GM15510 (cell line): ENCODE data around the gene TMEM41A.
A peak's percentile ranks its signal among the peaks of the same experiment; 100 is the strongest.

Source experiments
- POLR2A ChIP-seq: IDR thresholded peaks from 3 replicates; pipeline ENCODE4 v1.6.1; 2011; ENCODE audit warnings: borderline replicate concordance; ENCODE audit not compliant: insufficient read length; ENCODE audit errors: extremely low read depth

The TMEM41A gene

DNA sequence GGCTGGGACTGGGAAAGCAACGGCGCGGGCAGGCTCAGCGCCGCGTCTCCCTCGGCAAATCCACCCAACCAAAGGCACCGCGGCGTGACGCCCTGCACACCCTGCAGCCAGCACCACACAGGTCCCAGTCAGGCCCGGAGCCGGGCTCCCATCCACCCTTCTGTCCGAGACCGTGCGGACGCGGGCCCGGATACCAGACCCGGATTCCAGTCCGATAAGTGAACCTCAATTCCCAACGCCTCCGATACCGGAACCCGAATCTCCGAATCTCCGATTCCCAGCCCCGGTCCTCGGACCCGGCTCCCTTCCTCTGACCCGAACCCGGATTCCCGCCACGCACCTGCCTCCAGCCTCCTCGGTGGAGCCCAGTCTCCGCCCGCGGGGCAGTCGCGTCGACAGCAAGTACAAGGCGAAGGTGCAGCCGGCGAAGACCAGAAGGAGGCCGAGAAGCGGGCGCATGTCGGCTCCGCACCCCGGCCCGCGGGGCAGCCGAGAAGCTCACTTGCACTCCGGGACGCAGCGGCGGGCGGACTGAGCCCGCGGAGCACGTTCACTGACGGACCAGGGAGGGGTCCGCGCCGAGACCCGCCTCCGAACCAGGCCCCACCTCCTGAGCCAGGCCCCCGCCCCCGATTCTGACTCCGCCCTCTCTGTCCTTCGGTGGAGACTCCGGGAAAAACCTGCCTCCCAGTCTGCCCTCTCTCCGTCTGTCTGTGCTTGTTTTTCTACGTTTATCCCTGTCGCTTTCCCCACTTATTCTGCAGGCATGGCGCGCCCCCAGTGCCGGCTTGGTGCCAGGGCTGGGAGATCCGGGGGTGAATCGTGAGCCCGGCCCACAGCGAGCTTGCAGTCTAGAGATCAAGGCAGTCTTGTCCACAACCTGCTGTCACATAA, at the start of gene TMEM41A:
Gene TMEM41A (minus strand): TSS at position 533 of the 894 bp plus-strand sequence. CDS start 74 bp downstream, at position 459.
- TF ChIP-seq POLR2A, result peak; percentile 96

DNA sequence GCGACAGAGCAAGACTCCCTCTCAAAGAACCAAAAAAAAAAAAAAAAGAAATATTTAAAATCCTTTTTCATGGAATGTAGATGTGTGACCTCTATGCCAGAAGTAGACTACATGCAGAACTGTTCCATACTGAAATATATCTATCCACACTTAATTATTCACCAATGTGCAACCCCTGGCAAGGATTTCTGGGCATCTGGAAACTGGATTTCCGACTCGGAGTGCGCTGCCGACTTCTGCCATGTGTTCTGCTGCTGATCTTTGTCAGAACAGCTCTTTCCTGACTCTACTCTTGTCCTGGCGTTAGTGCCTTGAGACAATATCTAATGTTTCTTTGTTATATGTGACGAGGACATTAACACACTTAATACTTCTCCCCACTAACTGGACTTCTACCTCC, 41.9 kb upstream of the TMEM41A start:
- no peak for TF ChIP-seq POLR2A

DNA sequence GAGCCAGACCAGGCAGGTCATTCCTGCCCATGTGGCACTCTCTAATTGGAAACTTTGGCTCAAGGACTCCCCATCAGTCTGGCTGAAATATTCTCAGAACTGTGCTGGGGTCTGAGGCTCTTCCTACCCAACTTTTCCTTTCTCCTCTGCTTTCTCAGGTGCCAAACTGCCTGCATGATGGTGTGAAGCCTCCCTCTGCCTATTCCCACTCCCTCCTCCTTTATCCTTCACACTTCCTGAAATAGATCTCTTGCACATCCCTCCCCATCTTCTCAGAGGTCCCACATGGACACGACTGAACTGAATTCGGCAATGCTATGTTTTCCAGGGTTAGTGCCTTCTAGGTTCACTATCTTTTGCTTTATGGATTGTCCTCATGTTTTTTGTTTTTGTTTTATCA, 41.1 kb upstream of the TMEM41A start:
- TF ChIP-seq POLR2A, result no peak

DNA sequence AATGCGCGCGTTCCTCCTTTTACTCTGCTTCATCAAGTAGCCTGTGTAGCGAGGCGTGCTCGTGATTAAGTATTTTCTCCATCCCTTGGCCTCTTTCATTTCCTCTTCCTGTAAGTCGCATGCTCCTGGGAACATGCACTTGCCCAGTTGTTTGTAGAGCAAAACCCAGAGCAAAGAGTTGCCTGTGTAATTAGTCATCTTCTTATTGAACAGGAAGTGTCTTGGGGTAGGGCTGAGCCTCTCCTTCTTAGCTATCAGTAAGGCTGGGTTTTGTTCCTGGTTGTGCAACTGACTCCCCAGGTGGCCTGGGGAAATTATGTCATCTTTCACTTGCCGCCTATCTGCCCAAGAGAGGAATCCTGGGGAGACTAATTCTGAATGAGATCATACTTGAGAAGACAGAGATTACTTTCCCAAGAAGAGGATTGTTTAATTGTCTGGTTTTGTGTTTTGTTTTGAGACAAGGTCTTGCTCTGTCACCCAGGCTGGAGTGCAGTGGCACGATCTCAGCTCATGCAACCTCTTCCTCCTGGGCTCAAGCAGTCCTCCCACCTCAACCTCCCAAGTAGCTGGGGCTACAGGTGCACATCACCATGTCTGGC, 38.6 kb upstream of the TMEM41A start:
- no peak for TF ChIP-seq POLR2A

DNA sequence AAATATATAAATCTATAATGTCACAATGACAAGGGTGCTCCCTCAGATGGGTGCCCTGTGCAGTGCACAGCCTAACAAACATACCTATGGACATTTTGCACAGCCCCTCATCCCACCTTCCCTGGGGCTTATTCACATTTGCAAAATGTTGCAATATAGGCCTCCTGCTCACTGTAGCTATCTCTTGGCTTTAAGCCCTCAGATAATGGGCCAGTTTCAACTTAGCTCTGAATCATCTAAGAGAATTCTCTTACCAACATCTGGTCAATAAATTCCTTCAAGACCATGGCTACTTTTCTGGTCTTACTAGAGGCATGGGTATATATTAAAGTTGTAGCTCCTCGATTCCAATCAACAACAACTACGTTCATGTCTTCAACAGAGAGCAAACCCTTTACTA, 35.7 kb upstream of the TMEM41A start:
- TF ChIP-seq POLR2A, result no peak

DNA sequence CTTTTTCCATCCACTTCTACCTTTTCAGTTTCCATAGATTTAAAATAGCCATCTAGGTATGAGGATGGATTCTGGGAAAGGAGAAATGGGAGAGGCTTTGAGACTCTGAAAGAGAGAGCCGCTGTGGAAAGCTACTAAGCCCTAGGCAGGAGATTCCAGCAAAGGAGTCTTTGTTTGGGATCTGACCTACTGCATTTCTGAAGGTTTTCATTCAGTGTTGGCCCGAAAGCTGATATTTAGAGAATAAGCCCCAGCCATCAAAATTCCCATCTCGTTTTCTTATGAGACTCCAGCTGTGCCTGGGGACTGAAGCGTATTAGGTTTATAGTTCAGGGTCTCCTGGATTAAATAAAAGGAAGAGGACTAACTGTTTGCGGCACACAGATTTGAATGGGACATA, 34.1 kb upstream of the TMEM41A start:
- TF ChIP-seq POLR2A, result no peak

DNA sequence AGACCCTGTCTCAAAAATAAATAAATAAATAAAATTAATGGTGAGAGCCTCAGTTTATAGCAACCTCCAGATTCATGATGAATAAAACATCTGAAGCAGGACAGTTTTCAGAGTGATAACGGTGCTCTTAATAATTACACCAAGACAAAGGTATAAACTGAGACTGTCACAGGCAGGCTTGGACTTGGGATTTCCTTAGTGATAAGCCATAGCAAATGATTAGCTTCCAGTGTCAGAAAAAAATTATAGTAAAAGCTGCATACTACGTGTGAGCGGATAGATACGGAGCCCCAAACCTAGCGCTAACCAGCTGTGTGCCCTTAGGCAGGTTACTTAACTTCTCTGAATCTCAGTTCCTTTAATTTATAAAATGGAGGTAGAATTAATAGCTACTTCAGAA, 32.0 kb upstream of the TMEM41A start:
- TF ChIP-seq POLR2A, result no peak

DNA sequence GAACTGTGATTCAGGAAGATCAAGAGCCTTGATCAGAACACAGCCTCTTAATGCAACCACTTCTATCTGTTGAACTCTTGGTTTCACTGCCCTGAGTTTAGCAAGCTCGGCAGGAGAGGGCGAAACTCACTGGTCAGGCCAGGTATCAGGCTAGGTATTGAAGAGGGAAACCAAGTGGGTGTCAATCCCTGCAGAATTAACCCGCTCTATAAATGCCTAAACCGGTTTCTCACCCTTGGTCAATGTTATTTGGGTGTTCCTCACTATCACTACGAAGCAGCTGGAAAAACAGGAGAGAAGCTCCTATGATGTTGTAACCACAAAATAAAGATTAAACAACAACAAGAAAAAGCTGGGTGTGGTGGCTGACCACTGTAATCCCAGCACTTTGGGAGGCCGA, 29.7 kb upstream of the TMEM41A start:
- TF ChIP-seq POLR2A, result no peak

DNA sequence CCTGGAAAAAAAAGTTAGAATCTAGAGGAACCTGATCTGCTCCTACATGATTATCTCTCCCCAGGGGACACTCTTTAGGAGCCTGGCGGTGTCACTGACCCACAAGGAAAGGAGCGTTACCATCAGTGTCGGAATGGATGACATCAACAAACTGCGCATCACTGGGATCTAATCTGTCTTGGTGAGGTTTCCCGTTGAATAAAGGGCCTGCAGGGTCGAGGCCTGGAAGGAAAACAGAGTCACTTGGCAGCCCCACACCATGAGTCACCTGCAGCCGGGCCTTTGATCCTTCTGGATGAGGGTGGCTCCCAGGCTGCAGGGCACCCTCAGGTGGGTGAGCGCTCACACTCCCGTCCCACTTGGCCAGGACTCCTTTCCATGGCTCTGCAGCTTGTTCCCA, 28.5 kb upstream of the TMEM41A start:
- TF ChIP-seq POLR2A, result no peak

DNA sequence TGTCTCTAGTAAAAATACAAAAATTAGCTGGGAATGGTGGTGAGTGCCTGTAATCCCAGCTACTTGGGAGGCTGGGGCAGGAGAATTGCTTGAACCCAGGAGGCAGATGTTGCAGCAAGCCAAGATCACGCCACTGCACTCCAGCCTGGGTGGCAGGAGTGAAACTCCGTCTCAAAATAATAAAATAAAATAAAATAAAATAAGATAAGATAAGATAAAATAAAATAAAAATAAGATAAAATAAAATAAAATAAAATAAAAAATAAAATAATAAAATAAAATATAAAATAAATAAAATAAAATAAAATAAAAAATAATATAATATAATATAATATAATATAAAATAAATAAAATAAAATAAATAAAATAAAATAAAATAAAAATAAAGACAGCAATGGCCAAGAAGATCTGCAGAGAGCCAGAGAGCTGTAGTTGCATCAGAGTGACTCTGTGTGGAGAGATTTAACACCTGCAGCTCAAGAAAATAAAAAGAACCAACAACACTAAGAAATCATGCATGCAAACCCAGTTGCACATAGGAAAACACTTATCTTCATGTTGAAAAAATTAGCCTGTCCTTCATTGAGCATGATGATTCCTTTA, 27.6 kb upstream of the TMEM41A start:
- no peak for TF ChIP-seq POLR2A

DNA sequence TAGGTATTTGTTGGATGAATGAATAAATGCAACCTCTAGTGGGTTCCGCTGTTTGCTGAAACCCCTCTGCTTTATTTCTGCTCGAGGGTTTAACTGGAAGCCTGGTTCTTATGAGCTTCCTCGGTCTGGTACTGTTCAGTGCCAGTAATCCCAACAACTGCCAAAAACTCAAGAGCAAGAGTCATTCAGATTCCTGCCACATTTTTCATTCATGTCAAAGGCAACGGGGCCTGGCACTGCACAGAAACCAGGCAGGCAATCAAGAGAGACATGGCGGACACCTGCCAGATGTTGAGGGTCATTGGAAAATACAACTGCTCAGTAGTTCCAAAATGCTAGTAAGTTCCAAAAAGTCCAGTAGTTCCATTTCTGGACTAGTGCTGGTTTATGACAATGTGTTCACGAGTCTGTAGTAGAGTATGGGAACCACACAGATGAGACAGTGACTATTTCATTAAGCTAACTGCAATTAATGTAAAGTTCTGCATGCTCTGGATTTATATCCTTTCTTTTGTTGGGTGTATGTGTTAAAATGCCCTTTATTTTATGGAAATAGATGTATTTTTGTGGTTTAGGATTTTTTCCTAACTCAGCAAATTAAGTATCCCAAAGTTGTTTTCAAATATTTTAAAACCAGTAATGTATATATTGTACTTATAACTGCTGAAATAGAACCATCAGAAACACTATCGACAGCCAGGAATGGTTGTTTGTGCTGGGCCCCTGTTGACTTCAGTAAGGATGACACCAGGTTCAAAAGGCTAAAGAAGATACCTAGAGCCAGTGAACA, 22.7 kb upstream of the TMEM41A start:
- TF ChIP-seq POLR2A, result no peak

DNA sequence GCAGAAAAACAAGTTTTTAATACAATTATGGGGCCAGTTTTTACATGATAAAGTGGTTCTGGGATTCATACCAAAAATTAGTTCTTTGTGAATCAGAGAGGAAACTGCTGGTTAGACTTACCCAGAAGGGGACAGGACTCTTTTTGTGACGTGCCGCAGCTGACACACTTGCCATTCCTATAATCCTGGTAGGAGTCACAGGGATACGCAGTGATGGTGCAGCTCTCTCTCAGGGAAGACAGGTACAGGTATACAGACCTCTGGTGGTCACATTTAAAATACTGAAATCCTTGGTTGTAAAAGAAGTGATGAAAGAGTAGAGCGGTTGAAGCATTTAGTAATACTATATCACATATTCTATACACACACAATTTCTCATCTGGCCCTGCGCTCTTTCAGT, 20.2 kb upstream of the TMEM41A start:
- no peak for TF ChIP-seq POLR2A

DNA sequence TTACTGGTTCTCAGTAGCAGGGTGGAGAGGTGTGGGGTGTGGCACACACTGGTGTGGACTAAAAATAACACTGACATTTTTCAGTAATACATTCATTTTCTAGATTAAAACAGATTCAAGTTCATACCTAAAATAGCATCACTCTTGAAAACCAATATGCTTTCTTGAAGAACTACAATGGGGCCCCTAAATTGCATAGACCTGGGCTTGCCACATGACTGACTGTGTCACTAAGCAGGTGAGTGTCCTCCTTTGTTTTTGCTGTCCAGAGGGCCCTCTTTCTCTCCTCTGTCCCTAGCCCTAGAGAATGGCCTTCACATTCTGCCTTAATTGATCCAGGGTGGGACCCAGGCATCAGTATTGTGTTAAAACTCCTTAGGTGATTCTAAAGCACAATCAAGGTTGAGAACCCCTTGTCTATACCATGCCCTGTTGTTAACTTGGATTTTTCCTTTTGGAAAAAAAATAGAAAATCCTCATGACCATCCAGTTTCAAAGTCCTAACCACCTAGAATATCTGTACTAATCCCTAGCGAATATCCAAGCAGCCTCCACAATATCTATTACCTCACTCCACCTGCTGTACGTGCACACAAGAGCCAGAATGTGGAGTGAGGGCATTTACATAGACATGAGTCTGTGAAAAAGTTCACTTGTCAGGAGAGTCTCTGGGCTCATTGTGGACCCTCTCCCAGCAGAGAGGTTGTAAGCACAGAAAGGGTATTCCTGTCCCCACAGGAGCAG, 18.7 kb upstream of the TMEM41A start:
- TF ChIP-seq POLR2A, result no peak

DNA sequence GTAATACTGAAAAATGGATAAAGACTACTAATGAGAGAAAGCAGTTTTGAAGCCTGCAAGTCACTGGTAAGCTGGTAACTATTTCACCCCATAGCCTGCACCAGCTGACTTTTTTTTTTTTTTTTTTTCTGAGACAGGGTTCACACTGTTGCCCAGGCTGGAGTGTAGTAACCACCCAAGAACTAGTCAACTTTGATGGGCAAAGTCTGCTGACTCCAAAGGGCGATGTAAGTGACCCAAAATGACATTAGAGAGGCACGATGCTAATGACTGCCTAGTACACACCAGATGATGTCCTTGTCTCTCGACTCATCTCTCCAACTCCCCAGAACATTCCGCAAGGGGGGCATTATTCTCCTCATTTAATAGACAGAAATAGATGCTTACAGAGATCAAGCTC, 12.9 kb upstream of the TMEM41A start:
- TF ChIP-seq POLR2A, result no peak
